Naive B cell (primary cell): Measurements from ENCODE around the gene DBNL. TPM values are rescaled to one million over a fixed set of nuclear protein-coding genes. Genes with fewer than 3 reads are reported as not detected.

Experiments
- ATAC-seq, 2 donors: fragments of 150-1000 bp; cut with Tn5 transposase; 2 replicates each; pipeline ENCODE4 v1.10.0; 2021; ENCODE audit warnings: low read depth in 2 of 2, mild to moderate bottlenecking in 2 of 2, moderate library complexity in 2 of 2
- DNase-seq: peaks from one replicate; pipeline ENCODE4 v3.0.0; 2022
- H3K27ac Mint-ChIP-seq, 6 donors: one replicate each; pipeline ENCODE4 v1.8.0; 2020 to 2022; ENCODE audit warnings: mild to moderate bottlenecking in 6 of 6, mixed read lengths in 6 of 6, moderate library complexity in 5 of 6, inconsistent platforms in 2 of 6
- H3K27me3 Mint-ChIP-seq, 3 donors: one replicate each; pipeline ENCODE4 v1.8.0; 2021 to 2022; ENCODE audit warnings: mixed read lengths in 3 of 3, mild to moderate bottlenecking in 1 of 3
- H3K36me3 Mint-ChIP-seq, 2 donors: one replicate each; pipeline ENCODE4 v1.8.0; 2020 to 2022; ENCODE audit warnings: mixed read lengths in 2 of 2, inconsistent platforms in 1 of 2, mild to moderate bottlenecking in 1 of 2
- H3K4me1 Mint-ChIP-seq, 3 donors: one replicate each; pipeline ENCODE4 v1.8.0; 2020 to 2022; ENCODE audit warnings: mixed read lengths in 3 of 3, inconsistent platforms in 1 of 3, mild to moderate bottlenecking in 1 of 3, moderate library complexity in 1 of 3
- H3K4me3 Mint-ChIP-seq, 8 donors: one replicate each; pipeline ENCODE4 v1.8.0; 2020 to 2022; ENCODE audit warnings: mild to moderate bottlenecking in 8 of 8, mixed read lengths in 8 of 8, moderate library complexity in 8 of 8, inconsistent platforms in 2 of 8
- H3K9me3 Mint-ChIP-seq, 7 donors: one replicate each; pipeline ENCODE4 v1.8.0; 2020 to 2022; ENCODE audit warnings: mixed read lengths in 7 of 7, mild to moderate bottlenecking in 5 of 7, inconsistent platforms in 2 of 7, moderate library complexity in 1 of 7
- polyA plus RNA-seq, 6 donors: library from polyadenylated mRNA; unstranded; fragments of 300-500 nt; fragmentation: Illumina TruSeq; gene quantifications; one replicate each; pipeline ENCODE4 v1.2.3, GENCODE V29; 2021; ENCODE audit warnings: low read depth in 6 of 6

DBNL gene
- polyA plus RNA-seq, 6 donors from 2014 or later: 226 to 512 (median 348) TPM

DNA sequence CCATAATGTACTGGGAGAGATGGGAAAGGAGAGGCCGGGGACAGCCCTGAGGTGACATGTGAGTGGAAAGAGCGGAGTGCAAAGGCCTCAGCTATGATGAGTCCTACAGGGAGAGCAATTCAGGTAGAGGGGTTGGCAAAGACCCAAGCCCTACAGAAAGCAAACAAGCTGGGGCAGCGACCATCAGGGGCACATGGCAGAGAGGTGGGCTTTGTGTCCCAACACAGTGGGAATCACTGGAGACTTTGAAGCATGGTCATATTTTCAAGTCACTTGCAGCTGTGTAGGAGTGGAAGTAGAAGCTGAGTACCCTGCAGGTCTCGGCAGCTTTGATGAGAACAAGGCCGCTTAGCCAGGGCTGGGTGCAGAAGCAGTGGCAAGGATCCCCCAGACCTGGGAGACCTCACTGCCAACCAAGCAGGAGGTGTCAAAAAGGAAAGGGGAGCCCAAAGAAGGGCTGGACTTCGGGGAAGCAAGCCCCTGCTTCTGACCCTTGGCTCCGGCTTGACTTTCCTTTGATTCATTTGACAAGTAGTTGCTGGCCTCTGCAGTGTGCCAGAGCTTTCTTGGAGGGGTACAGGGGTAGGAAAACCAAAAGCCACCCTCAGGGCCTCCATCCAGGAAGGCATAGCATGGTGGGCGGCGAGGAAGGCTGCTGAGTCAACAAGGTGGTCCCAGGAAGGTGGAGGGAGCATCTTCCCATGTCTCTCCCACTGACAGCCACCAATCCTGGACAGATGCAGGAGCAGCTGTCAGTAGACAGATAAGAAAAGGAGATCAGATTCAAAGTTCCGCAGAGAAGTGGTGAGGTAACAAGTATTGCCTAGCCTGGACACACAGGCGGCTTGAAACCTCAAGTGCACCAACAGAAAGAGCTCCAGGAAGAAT is 22.8 kb downstream of the DBNL start:
- no peaks in the 10 kb centered on the region for H3K27me3 Mint-ChIP-seq
- H3K4me3 Mint-ChIP-seq: peak overlapping the region in 3 of 8 donors; percentile 34 to 38 (median 36)

DNA sequence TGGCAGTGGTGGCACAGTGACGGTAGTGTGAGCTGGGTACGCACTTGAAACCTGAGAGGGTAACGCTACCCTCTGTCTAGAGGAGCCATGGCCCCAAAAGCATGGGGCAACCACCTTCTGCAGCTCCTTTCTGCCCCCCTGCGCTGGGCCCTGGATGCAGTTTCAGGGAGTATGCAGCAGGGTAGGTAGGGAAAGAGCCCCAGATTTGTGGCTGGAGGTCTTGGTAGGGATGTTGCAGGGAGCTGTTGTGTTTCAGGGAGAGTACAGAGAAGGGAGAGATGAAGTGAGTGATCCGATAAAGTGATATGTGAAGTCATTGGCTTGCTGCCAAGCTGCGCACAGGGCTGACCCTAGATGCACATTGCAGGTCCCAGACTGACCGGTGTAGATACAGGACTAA is 23.6 kb downstream of the DBNL start:
- Mint-ChIP-seq H3K36me3 (no peaks in the 10 kb centered on the region), H3K27me3 (no peaks in the 10 kb centered on the region), H3K9me3 (peaks cover 0 to 3% (median 0%) of the 10 kb centered on the region in 7 donors), H3K4me1 (peaks cover 52 to 86% (median 75%) of the 10 kb centered on the region in 3 donors), H3K4me3 (peak overlapping the region in 1 of 8 donors; percentile 68), H3K27ac (peak overlapping the region in 4 of 6 donors; percentile 14 to 76 (median 27))
- DNase-seq: no peak
- ATAC-seq: no peak

More for the DNA sequence above, 22.8 kb downstream of the DBNL start:
- DNase-seq (no peak), ATAC-seq (no peak)
- no peaks in the 10 kb centered on the region for H3K36me3 Mint-ChIP-seq
- H3K27ac Mint-ChIP-seq: peak overlapping the region; percentile 24 to 97 (median 80)
- peaks cover 0 to 3% (median 0%) of the 10 kb centered on the region in 7 donors for H3K9me3 Mint-ChIP-seq
- peaks cover 48 to 82% (median 67%) of the 10 kb centered on the region in 3 donors for H3K4me1 Mint-ChIP-seq

DNA sequence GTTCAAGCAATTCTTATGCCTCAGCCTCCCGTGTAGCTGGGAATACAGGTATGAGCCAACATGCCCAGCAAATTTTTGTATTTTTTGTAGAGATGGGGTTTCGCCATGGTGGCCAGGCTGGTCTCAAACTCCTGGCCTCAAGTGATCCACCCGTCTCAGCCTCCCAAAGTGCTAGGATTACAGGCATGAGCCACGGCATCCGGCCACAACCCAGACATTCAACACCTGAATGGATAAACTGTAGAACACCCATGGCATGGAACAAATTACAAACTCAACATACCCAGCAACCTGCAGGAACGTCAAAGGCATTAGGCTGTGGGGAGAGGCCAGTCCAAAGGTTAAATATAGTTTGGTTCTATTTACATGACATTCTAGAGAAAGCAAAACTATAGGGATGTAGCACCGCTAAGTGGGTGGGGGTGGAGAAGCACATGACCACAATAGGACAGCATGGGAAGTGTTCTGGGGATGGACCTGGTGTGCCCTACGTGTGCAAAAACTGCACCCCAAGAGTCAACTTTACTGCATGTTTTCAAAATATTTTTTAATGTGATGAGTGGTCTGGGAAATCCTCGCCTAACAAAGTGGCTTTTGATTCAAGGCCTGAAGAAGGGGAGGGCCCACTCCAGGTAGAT is 27.3 kb downstream of the DBNL start:
- H3K4me3 Mint-ChIP-seq: peak overlapping the region in 3 of 8 donors; percentile 6 to 53 (median 21)
- no peak for ATAC-seq
- DNase-seq: no peak
- H3K9me3 Mint-ChIP-seq: peaks cover 0 to 1% (median 0%) of the 10 kb centered on the region in 7 donors
- peaks cover 44 to 91% (median 88%) of the 10 kb centered on the region in 3 donors for H3K4me1 Mint-ChIP-seq
- H3K36me3 Mint-ChIP-seq: no peaks in the 10 kb centered on the region
- peak overlapping the region; percentile 93 to 99 (median 96) for H3K27ac Mint-ChIP-seq
- H3K27me3 Mint-ChIP-seq: no peaks in the 10 kb centered on the region

DNA sequence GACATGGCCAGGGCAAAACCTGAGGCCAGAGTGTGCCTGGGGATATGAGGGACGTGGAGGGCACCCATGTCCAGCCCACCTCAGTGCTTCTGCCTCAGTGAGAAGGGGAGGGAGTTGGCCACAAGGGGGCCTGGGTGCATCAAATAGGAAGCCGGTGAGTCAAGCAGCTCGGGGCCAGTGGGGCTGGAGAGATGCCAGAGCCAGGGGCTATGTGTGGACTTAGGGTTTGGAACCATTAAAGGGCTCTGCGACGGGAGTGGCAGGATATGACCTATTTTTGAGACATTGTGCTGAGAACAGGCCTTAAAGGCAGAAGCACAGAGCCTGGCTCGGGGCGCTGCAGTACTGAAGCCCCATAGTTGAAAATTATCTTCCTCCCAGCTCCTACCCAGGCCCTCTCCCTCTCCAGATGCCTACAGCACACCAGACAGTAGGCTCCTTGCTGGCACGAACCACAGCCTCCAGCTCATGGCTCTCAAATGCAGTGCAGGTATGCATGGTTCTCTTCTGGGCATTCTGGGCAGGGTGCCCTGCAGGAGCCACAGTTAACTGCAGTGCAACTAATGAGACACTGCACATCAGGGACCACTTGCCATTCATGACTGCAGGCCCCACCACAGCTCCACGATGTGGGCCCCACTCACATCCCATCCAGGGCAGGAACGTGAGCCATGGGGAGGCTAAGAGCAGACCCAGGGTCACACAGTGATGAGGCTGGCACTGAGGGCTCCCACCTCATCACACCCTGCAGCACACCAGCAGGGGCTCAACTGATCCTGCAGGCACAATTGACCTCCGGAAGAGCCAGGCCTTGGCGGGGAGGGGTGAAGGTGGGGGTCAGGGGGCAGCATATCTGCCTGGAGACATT is 28.1 kb downstream of the DBNL start:
- no peaks in the 10 kb centered on the region for H3K9me3 Mint-ChIP-seq
- H3K4me1 Mint-ChIP-seq: peaks cover 42 to 89% (median 88%) of the 10 kb centered on the region in 3 donors
- DNase-seq: no peak

DNA sequence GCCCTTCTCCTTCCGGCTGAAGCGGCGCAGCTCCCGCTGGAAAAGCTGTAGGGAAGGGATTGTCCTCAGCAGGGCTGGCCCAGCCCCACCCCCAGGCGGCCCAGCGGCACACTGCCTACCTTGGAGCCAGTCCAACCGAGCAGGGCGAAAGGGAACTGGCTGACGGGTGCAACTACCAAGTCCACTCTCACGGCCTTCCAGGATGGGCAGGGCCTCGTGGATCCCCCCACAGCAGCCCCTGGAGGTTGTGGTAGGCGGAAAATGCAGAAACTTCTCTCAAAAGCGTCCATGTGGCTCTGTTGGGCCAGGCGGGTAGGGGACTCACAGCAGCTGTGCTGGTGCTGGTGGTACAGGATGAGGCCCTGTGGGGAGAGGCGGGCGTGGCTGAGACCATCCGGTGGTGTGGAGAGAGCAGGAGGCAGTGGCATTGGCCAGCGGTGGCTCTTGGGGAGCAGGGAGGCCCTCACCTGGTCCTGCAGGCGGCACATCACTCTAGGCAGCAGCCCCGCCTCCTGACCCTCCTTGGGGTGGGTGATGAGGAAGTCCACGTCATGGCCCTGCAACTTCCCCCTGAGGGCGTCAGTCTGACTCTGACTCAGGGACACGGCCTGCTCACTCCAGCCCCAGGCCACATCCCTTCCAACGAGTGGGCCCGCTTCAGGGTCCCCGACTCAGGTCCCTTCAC is 29.3 kb downstream of the DBNL start:
- Mint-ChIP-seq H3K36me3 (peaks cover 16% of the 10 kb centered on the region in 2 donors), H3K4me3 (peak overlapping the region; percentile 60 to 90 (median 76)), H3K27me3 (no peaks in the 10 kb centered on the region), H3K4me1 (peaks cover 44 to 90% (median 88%) of the 10 kb centered on the region in 3 donors), H3K9me3 (no peaks in the 10 kb centered on the region), H3K27ac (peak overlapping the region; percentile 97 to 99 (median 99))
- DNase-seq (peak; percentile 87), ATAC-seq (peak; percentile 93 to 95)

More for the DNA sequence above, 28.1 kb downstream of the DBNL start:
- Mint-ChIP-seq H3K27me3 (no peaks in the 10 kb centered on the region), H3K36me3 (peaks cover 4 to 8% of the 10 kb centered on the region in 2 donors), H3K4me3 (peak overlapping the region in 4 of 8 donors; percentile 15 to 69 (median 37)), H3K27ac (peak overlapping the region; percentile 93 to 99 (median 96))
- ATAC-seq: no peak

DNA sequence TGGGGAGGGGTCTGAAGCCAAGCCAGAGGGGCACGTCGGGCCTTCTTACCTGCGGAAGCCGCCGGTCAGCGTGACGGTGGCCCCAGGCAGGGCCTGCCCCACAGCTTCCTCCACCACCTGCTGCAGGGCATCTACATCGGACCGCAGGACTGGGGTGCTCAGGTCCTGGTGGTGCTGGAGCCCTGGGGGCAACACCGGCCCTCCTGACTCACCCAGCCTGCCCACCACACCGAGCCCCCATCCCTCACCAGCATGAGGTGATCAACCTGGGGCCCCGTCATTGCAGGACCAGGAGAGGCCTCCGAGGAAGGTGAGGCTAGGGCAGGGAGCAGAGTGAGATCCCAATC is 29.8 kb downstream of the DBNL start:
- no peak for DNase-seq
- H3K4me1 Mint-ChIP-seq: peaks cover 43 to 89% (median 88%) of the 10 kb centered on the region in 3 donors
- H3K27me3 Mint-ChIP-seq: no peaks in the 10 kb centered on the region
- peak; percentile 11 to 17 for ATAC-seq
- peaks cover 16% of the 10 kb centered on the region in 2 donors for H3K36me3 Mint-ChIP-seq
- H3K27ac Mint-ChIP-seq: peak overlapping the region; percentile 97 to 99 (median 99)
- no peaks in the 10 kb centered on the region for H3K9me3 Mint-ChIP-seq
- peak overlapping the region; percentile 60 to 90 (median 74) for H3K4me3 Mint-ChIP-seq

DNA sequence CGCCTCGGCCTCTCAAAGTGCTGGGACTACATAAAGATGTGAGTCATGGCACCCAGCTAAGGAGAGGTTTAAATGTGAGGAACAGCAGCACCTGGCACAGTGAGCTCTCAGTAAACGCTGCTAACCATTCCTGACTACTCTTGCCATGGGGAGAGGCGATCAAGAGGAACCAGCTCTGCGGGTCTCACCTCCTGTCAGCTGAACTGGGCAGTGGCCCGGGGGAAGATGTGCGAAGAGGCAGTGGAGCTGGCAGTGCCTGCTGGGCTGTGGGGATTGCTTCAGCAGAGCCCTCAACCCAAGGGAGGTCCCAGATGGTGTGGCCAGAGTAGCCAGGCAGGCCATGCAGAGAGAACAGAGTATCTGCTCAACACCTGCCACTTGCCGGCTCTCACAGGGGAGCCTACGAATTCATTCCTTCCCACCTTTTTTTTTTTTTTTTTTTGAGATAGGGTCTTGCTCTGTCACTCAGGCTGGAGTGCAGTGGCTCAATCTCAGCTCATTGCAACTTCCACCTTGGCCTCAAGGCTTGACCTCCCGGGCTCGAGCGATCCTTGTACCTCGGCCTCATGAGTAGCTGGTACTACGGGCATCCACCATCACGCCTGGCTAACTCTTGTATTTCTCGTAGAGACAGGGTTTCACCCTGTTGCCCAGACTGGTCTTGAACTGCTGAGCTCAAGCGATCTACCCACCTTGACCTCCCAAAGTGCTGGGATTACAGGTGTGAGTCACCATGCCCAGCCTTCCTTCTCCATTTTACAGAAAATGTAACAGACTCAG is 31.0 kb downstream of the DBNL start:
- Mint-ChIP-seq H3K27me3 (no peaks in the 10 kb centered on the region), H3K27ac (peak overlapping the region; percentile 94 to 99 (median 98)), H3K36me3 (peaks cover 16% of the 10 kb centered on the region in 2 donors), H3K9me3 (no peaks in the 10 kb centered on the region), H3K4me1 (peaks cover 39 to 86% (median 86%) of the 10 kb centered on the region in 3 donors), H3K4me3 (peak overlapping the region in 5 of 8 donors; percentile 19 to 60 (median 40))
- no peak for ATAC-seq
- DNase-seq: no peak

DNA sequence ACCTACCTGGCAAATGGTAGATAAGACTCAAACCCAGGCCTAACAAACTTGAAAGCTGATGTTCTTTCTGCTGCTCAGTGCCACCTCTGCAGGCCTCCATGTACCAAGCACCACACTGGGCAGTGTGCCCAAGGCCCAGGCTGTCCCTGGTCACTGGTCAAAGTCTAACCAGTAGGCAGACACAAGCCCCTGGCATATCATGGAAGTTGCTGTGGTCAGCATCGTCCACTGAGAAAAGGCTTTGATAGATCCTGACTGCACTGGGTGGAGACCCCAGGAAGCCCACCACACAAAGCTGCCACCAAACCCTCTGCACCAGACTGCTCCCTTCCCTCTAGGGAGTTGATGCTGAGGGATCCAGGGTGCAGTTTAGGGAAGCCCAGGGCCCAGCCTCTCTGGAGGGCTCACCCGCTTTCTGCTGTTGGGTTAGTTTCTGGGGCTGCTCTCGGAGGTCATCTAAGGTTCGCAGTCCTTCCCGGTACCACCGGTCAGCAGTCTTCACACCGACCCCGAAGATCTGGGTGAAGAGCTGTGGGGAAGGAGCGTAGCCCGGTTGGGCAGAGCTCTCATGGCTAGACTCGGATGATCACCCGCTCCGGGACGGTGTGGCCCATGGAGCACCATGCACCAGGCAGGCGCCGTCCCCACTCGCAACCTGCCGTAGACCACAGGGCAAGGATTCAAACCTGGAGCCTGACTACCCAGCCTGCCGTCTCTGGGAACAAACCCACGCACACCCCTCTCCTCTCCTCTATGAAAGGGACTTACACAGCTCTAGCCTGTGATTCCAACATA is 31.8 kb downstream of the DBNL start:
- peaks cover 16 to 23% of the 10 kb centered on the region in 2 donors for H3K36me3 Mint-ChIP-seq
- H3K27ac Mint-ChIP-seq: peak overlapping the region; percentile 90 to 99 (median 98)
- H3K9me3 Mint-ChIP-seq: no peaks in the 10 kb centered on the region
- DNase-seq (no peak), ATAC-seq (no peak)
- peak overlapping the region in 1 of 8 donors; percentile 39 for H3K4me3 Mint-ChIP-seq
- no peaks in the 10 kb centered on the region for H3K27me3 Mint-ChIP-seq
- peaks cover 46 to 87% (median 86%) of the 10 kb centered on the region in 3 donors for H3K4me1 Mint-ChIP-seq

DNA sequence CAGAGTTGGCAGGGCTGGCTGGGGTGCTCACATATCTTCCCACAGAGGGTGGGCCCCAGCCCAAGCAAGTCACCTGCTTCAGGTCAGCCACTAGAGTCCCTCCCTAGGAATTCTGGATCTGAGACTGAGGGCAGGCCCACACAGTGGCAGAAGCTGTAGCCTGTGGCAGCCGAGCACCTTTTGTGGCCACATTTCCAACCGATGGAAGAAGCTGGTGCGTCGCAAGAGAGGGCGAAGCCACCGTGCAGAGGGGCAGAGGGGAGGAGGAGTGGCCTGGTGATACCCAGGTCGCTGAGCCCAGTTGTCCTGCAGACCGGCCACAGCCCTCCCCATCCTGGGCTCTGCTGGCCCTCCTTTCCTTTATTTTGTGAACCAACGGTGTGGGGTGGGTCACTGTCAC is 32.6 kb downstream of the DBNL start:
- H3K4me3 Mint-ChIP-seq: peak overlapping the region in 1 of 8 donors; percentile 33
- DNase-seq (no peak), ATAC-seq (no peak)
- H3K4me1 Mint-ChIP-seq: peaks cover 44 to 87% (median 81%) of the 10 kb centered on the region in 3 donors
- no peaks in the 10 kb centered on the region for H3K9me3 Mint-ChIP-seq
- H3K27ac Mint-ChIP-seq: peak overlapping the region; percentile 92 to 98 (median 96)
- H3K36me3 Mint-ChIP-seq: peaks cover 16 to 26% of the 10 kb centered on the region in 2 donors
- no peaks in the 10 kb centered on the region for H3K27me3 Mint-ChIP-seq

DNA sequence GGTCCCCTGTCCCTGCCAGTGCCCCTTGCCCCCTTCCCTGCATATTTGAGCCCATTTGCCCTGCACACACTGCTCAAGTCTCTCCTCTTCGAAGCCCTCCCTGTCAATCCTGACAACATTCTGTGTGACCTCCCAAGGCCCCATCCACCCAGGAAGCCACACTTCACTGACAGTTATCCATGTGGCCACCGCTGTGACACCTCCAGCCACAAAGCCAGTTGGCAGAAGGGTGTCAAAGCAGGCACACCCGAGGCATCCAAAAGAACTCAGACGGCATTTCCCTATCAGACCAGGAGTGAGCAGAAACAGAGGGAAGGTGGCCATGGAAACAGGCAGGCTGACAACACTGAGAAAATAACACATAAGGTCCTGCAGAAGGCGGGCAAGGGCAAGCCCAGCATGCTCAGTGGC is 33.2 kb downstream of the DBNL start:
- Mint-ChIP-seq H3K9me3 (no peaks in the 10 kb centered on the region), H3K36me3 (peaks cover 16 to 26% of the 10 kb centered on the region in 2 donors), H3K27ac (peak overlapping the region; percentile 72 to 98 (median 96)), H3K27me3 (no peaks in the 10 kb centered on the region), H3K4me3 (peak overlapping the region in 7 of 8 donors; percentile 9 to 86 (median 71)), H3K4me1 (peaks cover 38 to 81% (median 75%) of the 10 kb centered on the region in 3 donors)
- DNase-seq (no peak), ATAC-seq (no peak)

DNA sequence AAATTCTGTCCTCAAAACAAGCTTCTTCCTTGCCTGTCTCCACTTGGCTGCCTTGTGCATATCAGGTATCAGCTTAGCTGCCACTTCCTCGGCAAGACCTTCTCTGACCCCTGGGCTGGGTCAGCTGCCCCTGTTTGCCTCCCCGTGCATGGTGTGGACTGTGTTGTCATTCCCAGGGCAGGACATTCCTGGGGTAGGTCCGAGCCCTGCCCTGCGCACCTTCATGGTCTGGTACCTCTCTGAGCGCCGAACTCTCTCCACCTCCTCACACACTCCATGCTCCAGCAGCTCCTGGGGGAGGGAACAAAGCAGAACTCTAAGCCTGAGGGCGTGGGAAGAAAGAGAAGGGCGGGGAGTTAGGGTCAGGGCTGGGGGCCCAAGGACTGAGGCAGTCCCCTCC is 34.0 kb downstream of the DBNL start:
- Mint-ChIP-seq H3K4me3 (peak overlapping the region; percentile 48 to 86 (median 78)), H3K27ac (peak overlapping the region; percentile 95 to 98 (median 96)), H3K4me1 (peaks cover 31 to 75% (median 69%) of the 10 kb centered on the region in 3 donors), H3K9me3 (no peaks in the 10 kb centered on the region), H3K27me3 (no peaks in the 10 kb centered on the region), H3K36me3 (peaks cover 16 to 26% of the 10 kb centered on the region in 2 donors)
- no peak for DNase-seq
- ATAC-seq: no peak
